Activated CD4-positive, alpha-beta T cell treated with anti-CD3 and anti-CD28 coated beads, Interleukin-2, amount 50 U/mL, for 4 hours (primary cell): ENCODE data around the gene IL9R.
"Not testable (repeated sequence)": the region's sequence is repeated elsewhere in the genome, so short reads cannot be mapped to it uniquely, and the experiment has no call there.

Source experiments
- DNase-seq, 2 experiments: peaks; one replicate each; pipeline ENCODE4 v3.0.0-alpha.2; 2020

IL9R gene

GRCh38 chrX:155997436-155997835, at the start of gene IL9R:
Gene IL9R, plus strand, starts transcription at chrX:155997696. Its CDS starts 64 bp downstream, at chrX:155997760.
- DNase-seq: peak; percentile 14 to 26

- no peak for DNase-seq
Observed at GRCh38 chrX:155949098-155949497, 48.4 kb upstream of the IL9R start.

- DNase-seq: no peak
Observed at GRCh38 chrX:155951237-155951789, 46.2 kb upstream of the IL9R start.

GRCh38 chrX:155953055-155953454, 44.4 kb upstream of the IL9R start:
- no peak for DNase-seq

GRCh38 chrX:155954793-155955192, 42.7 kb upstream of the IL9R start:
- no peak for DNase-seq

- no peak for DNase-seq
Observed at GRCh38 chrX:155956099-155956498, 41.4 kb upstream of the IL9R start.

GRCh38 chrX:155956649-155957048, 40.8 kb upstream of the IL9R start:
- no peak for DNase-seq

- DNase-seq: no peak
Observed at GRCh38 chrX:155957843-155958242, 39.7 kb upstream of the IL9R start.

GRCh38 chrX:155959018-155959587, 38.4 kb upstream of the IL9R start:
- DNase-seq: no peak

GRCh38 chrX:155962906-155963305, 34.6 kb upstream of the IL9R start:
- DNase-seq: no peak

GRCh38 chrX:155966876-155967275, 30.6 kb upstream of the IL9R start:
- no peak for DNase-seq

GRCh38 chrX:155967653-155968325, 29.7 kb upstream of the IL9R start:
- no peak for DNase-seq

GRCh38 chrX:155968326-155968661, 29.2 kb upstream of the IL9R start:
- no peak for DNase-seq

GRCh38 chrX:155968791-155969190, 28.7 kb upstream of the IL9R start:
- no peak for DNase-seq

GRCh38 chrX:155971658-155972057, 25.8 kb upstream of the IL9R start:
- not testable (repeated sequence) for DNase-seq

GRCh38 chrX:155972241-155972640, 25.3 kb upstream of the IL9R start:
- DNase-seq: not testable (repeated sequence)

GRCh38 chrX:155983326-155983725, 14.2 kb upstream of the IL9R start:
- DNase-seq: no peak

- no peak for DNase-seq
Observed at GRCh38 chrX:155985208-155985607, 12.3 kb upstream of the IL9R start.

GRCh38 chrX:155986995-155987394, 10.5 kb upstream of the IL9R start:
- DNase-seq: not testable (repeated sequence)

- DNase-seq: no peak
Observed at GRCh38 chrX:155988859-155989258, 8.6 kb upstream of the IL9R start.

GRCh38 chrX:155993421-155993820, 4.1 kb upstream of the IL9R start:
- no peak for DNase-seq

GRCh38 chrX:155995321-155995875, 2.1 kb upstream of the IL9R start:
- DNase-seq: no peak

GRCh38 chrX:155998116-155998515, 620 bp downstream of the IL9R start:
- no peak for DNase-seq

- DNase-seq: no peak
Observed at GRCh38 chrX:155998761-155999510, 1.4 kb downstream of the IL9R start.
